GM18858 (cell line): ENCODE data around the gene GLRA2.
"Not testable (repeated sequence)": the region's sequence is repeated elsewhere in the genome, so short reads cannot be mapped to it uniquely, and the experiment has no call there.

Experiments used
- ATAC-seq: cut with Tn5 transposase; IDR thresholded peaks from one replicate; pipeline ENCODE4 v1.9.1; 2021; ENCODE audit not compliant: unreplicated experiment

Gene GLRA2

DNA sequence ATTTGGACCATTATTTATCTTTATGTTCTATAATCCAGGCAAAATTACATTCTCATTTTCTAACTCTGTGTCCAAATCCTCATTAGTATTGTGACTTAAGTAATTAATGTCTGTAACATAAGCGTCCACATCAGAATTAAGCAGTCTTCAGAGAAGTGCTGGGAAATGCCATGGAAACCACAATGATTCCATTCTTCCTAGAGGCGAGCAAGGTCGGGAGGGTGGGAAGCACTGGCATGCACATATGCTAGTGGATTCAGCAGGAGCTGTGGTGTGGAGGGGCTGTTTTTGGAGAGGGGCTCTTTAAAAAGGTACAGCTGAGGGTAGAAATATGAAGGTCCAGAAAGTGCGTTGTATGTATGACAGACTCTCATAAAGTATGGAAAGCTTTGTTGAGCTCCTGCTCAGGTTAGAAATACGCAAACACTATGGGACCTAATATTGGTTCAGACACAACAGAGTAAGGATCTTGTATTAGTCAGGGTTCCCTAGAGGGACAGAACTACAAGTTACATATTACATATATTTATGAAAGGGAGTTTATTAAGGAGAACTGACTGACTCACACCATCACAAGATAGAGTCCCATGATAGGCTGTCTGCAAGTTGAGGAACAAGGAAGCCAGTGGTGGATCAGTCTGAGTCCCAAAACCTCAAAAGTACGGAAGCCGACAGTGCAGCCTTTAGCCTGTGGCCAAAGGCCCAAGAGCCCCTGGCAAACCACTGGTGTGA is 61.5 kb downstream of the GLRA2 start:
- no peak for ATAC-seq

DNA sequence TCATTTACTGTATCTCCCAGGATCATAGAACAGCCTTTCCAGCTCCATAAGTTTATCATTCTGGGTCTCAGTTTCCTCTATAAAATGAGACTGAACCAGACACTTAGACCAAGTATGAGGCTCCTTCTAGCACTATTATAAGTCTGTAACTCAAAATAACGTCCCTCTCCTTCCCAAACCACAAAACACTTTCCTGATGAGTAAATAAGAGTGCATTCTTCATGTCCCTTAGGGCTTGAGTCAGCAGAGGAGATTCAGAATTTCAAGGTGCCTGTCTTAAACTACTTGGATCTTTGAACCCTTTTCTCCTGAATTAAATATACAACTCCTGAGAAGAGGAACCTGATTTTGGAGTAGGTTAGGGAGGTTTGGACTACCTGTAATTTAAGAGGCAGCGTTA is 62.6 kb downstream of the GLRA2 start:
- no peak for ATAC-seq

DNA sequence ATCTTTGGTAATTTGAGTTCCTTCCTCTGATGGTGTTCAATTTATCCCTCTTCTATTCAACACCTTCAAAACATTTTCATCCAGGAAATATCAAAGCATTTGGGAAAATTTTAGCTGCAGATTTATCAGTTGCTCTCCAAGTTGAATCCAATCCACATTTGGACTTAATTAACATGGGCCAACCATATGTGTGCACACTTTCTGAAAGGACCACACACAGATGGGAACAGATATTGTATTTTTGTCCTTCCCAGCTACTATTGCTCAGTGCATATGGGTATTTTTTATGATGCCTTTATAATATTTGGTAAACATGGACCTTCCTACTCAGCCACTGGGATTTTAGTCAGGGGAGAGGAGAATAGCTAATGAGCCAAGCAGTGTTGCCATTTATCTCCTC is 65.2 kb downstream of the GLRA2 start:
- ATAC-seq, result no peak

GRCh38 chrX:14598330-14598729 is 69.0 kb downstream of the GLRA2 start:
- ATAC-seq, result no peak

DNA sequence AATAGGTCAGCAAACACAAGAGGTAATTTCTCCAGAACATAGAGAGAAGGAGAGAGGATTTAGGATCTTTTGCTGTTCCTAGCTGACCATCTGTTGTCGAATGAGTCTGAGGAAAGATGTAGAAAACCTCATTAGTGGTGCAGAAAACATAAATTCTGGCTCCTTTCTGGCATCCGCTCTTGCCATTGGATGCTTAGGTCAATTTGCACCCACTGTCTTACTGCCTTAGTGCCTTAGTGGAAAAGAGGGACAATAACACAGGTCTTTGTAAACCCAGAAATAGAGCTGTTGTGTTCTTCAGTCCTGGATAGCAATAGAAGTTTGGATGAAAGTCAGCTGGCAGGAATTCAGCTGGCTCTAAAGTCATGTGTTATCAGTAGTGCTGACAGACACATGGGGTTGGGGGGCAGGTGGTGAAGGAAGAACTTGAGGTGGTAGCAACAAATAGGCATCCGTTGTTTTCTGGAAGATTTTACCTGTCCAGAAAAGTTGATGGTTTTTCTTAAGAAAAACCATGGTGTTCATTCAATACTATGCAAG is 78.2 kb downstream of the GLRA2 start:
- no peak for ATAC-seq

DNA sequence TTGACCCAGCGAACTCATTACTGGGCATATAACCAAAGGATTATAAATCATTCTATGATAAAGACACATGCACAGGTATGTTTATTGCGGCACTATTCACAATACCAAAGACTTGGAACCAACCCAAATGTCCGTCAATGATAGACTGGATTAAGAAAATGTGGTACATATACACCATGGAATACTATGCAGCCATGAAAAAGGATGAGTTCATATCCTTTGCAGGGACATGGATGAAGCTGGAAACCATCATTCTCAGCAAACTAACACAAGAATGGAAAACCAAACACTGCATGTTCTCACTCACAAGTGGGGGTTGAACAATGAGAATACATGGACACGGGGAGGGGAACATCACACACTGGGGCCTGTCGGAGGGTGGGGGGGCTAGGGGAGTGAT is 83.1 kb downstream of the GLRA2 start:
- ATAC-seq, result not testable (repeated sequence)

DNA sequence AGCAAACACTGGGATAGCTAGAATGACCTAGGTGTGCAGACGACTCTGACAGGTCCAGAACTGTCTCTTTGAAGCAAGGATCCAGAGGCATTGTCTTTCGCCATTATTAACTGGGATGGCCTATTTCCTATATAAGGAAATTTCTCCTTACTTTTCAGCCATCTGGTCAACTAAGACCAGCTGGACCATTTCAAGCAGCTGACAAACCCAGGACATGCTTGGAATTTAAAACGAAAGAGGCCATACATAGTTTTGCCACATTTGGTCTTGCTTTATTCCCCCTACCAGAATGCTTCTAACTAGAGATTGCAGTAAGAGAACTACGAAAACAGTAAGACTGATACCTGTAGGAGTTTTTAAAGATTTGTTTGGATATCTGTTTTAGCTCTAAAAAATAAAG is 87.0 kb downstream of the GLRA2 start:
- no peak for ATAC-seq

- no peak for ATAC-seq
Measured at GRCh38 chrX:14616836-14617235, 87.5 kb downstream of the GLRA2 start.

- ATAC-seq, result no peak
Measured at GRCh38 chrX:14618177-14618965, 89.0 kb downstream of the GLRA2 start.

DNA sequence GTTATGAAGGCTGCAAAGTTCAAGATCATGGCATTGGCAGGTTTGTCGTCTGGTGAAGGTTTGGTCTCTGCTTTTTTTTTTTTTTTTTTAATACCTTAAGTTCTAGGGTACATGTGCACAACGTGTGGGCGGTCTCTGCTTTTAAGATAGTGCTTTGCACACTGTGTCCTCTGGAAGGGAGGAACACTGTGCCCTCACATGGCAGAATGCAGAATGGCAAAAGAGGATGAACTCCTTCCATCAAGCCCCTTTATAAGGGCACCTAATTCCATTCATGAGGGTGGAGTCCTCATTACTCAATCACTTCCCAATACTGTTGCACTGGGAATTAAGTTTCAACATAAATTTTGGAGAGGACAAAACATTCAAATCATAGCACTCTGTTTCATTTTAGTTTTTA is 101.4 kb downstream of the GLRA2 start:
- no peak for ATAC-seq

DNA sequence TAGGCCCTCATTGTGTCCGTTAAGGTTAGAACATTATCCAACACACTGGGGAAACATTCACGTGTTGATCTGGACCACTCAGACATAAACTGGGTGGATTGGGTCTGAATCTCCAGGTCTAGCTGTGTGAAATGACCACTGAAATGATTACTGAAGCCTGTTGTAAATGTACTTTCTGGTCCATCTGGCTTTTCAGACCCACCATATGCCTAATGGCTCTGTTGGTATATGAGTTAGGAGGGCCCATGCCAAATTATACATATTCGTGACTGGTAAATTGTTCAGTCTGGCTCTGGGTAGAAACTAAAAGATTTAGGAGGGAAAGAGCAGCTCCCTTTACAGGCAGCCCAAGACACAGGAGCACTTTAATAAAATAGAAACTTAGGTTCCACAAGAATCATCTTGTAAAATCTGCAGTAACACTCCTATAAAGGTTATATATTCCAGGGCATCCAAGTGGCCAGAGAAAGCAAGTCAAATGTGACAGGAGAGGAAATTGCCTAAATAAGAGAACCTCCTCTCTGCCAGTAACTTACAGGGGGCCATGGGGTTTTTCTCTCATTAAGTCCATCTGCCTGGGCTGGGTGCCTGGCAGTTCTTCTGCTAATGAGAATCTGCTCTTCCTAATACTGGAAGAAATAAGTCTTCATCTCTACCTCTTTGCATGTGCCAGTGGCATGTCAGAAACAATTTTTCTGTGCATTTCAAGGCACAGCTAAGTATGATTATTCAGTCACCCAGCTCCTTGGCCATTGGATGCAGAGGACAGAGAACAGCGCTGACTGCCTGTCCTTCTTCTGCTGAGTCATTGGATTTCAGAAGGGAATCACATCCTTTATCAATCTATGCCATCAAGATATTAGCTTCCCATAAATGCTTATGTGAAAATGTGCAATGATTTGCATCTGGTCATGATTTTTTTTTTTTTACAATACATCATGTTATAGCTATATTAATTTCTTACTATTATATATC is 112.6 kb downstream of the GLRA2 start:
- ATAC-seq, result no peak

- ATAC-seq, result no peak
Measured at GRCh38 chrX:14660970-14661369, 131.6 kb downstream of the GLRA2 start.

DNA sequence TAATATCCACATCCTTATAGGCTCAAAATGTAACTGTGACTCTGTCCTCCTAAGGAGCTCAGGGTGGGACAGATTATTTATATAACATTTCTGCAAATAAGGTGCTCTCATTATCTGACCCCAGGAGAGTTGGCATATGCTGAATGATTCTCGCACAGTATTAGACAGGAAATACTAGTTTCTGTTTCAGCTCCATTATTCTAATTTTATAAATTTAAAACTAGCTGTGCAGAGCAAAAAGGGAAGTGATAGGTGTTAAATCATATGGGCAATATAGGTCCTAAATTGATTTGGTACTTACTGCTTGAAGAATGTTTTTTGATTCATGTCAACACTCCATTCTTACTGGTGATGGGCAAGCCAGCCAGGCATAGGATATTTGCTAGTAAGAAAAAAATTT is 141.5 kb downstream of the GLRA2 start:
- ATAC-seq, result peak; percentile 62

- no peak for ATAC-seq
Measured at GRCh38 chrX:14672611-14673172, 143.4 kb downstream of the GLRA2 start.

DNA sequence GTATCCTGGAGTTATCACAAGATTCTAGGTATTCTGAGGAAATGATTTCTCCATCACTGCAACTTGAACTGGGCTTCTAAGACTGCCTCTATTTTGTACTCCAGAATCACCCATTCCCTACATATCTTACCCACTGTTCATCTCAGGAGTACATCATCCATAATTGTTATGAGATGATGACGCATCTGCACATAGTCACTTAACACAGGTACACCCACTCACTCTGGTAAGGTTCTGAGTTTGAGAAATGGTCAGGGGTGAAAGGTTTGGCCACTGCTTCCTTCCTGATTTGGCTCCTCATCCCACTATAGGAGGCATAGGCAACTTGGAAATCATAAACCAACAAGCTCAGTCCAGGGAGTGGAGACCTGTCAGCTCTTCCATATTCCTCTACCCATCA is 143.9 kb downstream of the GLRA2 start:
- no peak for ATAC-seq

- ATAC-seq, result peak; percentile 95
Measured at GRCh38 chrX:14673764-14674163, 144.4 kb downstream of the GLRA2 start.

- ATAC-seq, result no peak
Measured at GRCh38 chrX:14675500-14675899, 146.2 kb downstream of the GLRA2 start.

GRCh38 chrX:14676431-14676830 is 147.1 kb downstream of the GLRA2 start:
- ATAC-seq, result no peak

DNA sequence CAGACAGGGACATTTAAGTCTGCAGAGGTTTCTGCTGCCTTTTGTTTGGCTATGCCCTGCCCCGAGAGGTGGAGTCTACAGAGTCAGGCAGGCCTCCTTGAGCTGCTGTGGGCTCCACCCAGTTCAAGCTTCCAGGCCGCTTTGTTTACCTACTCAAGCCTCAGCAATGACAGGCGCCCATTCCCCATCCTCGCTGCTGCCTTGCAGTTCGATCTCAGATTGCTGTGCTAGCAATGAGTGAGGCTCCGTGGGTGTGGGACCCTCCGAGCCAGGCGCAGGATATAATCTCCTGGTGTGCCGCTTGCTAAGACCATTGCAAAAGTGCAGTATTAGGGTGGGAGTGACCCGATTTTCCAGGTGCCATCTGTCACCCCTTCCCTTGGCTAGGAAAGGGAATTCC is 159.0 kb downstream of the GLRA2 start:
- not testable (repeated sequence) for ATAC-seq

GRCh38 chrX:14690553-14690952 is 161.2 kb downstream of the GLRA2 start:
- no peak for ATAC-seq

DNA sequence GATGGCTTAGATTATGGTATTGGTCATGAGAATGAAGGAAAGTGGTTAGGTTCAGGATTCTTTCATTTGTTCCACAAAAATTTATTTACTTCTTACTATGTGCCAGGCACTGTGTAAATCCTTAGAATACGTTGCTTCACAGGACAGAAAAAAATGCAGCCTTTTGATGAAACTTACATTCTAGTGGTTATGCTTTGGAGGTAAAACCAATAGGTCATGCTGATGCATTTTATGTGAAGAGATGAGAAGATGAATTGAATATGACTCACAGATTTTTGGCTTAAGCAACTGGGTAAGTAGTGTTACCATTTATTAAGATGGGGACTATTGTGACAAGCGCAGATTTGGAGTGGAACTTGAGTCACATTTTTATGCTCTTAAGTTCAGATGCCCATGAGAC is 165.3 kb downstream of the GLRA2 start:
- no peak for ATAC-seq
